ENCODE results near the gene MIGA2.

The MIGA2 gene

GRCh38 chr9:129023036-129023907, 13.2 kb upstream of the MIGA2 start:
- TF ChIP-seq, protein P1, sequence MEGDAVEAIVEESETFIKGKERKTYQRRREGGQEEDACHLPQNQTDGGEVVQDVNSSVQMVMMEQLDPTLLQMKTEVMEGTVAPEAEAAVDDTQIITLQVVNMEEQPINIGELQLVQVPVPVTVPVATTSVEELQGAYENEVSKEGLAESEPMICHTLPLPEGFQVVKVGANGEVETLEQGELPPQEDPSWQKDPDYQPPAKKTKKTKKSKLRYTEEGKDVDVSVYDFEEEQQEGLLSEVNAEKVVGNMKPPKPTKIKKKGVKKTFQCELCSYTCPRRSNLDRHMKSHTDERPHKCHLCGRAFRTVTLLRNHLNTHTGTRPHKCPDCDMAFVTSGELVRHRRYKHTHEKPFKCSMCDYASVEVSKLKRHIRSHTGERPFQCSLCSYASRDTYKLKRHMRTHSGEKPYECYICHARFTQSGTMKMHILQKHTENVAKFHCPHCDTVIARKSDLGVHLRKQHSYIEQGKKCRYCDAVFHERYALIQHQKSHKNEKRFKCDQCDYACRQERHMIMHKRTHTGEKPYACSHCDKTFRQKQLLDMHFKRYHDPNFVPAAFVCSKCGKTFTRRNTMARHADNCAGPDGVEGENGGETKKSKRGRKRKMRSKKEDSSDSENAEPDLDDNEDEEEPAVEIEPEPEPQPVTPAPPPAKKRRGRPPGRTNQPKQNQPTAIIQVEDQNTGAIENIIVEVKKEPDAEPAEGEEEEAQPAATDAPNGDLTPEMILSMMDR (IDR thresholded peaks at IDR 0.05; ENCODE audit: unreplicated experiment in 3 of 3): no peak
- H3K27me3 Mint-ChIP-seq (ENCODE audit: low read depth): peaks cover 4% of the 10 kb centered on the region
- H3K27ac Mint-ChIP-seq: peak overlapping the region; percentile 27 to 89 (median 80)
- H3K9me3 Mint-ChIP-seq: no peaks in the 10 kb centered on the region
- peaks cover 47% of the 10 kb centered on the region for H3K4me1 Mint-ChIP-seq
- peak overlapping the region in 1 of 3 experiments; percentile 14 for H3K4me3 Mint-ChIP-seq
- peaks cover 8% of the 10 kb centered on the region for H3K36me3 Mint-ChIP-seq (ENCODE audit: low read depth)

- Mint-ChIP-seq H3K4me1 (peaks cover 47% of the 10 kb centered on the region), H3K27ac (peak overlapping the region; percentile 27 to 89 (median 80)), H3K27me3 (ENCODE audit: low read depth) (peaks cover 4% of the 10 kb centered on the region), H3K4me3 (peak overlapping the region in 2 of 3 experiments; percentile 4 to 14), H3K36me3 (ENCODE audit: low read depth) (peaks cover 6% of the 10 kb centered on the region), H3K9me3 (no peaks in the 10 kb centered on the region)
- TF ChIP-seq, protein P1 (IDR thresholded peaks at IDR 0.05; ENCODE audit: unreplicated experiment in 3 of 3): no peak
These were observed 12.6 kb upstream of the MIGA2 start for GRCh38 chr9:129023908-129024233.

DNA sequence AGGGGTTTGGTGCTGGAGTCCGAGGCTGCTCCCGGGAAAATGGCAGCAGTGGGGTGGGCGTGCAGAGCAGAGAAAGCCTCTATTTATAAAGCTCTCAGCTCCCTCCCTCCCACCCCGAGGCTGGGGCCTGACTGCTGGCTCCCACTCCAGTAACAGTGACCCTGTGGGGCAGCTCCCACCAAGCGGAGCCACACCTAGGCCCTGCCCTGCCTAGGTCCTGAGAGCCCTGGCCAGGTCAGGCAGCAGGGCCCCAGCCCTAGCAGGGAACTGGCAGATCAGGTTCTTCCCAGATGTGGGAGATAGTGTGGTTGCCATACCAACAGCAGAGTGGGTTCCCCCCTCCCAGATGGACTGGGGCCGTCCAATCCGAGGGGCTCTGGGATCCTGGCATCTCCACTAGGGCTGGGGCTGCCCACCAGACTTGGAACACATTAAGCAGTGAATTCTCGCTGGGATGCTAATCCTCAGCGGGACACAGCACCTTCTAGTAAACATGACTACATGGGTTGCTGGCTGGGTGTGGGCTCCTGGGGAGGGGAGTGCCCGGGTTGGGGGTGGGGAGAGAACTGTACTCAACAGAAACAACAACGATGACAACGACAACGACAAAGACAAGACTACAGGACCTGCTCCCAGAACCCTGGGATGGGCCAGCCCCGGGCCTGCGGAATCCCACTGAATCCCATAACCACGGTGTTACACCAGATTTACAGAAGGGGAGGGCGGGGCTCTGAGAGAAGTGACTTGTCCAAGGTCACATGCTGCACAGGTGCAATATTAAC, 9.8 kb upstream of the MIGA2 start:
- Mint-ChIP-seq H3K27me3 (ENCODE audit: low read depth) (peaks cover 4% of the 10 kb centered on the region), H3K4me1 (peaks cover 50% of the 10 kb centered on the region), H3K27ac (peak overlapping the region; percentile 53 to 90 (median 60)), H3K4me3 (peak overlapping the region; percentile 83 to 90 (median 89)), H3K36me3 (ENCODE audit: low read depth) (peaks cover 4% of the 10 kb centered on the region), H3K9me3 (no peaks in the 10 kb centered on the region)
- TF ChIP-seq, protein P1 (IDR thresholded peaks at IDR 0.05; ENCODE audit: unreplicated experiment in 3 of 3): no peak

DNA sequence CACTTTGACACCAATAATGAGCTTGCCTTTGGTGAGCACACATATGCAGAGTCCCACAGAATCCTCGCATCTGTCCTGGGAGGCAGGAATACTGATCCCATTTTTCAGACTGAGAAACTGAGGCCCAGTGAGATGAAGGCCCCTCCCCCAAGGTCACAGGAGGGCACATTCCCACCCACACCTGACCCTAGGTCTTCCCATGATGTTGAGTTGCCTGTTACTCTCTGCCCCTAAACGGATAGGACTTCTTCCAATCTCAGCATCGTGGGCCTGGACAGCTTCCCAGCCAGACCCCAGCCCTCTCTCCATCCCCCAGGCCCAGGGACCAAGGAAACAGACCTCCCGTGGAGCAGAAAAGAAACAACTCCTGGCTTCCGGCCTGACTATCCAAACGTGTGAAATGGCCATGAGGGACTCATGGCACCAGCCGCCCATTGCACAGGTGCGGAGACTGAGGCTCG, 9.2 kb upstream of the MIGA2 start:
- Mint-ChIP-seq H3K27me3 (ENCODE audit: low read depth) (peaks cover 4% of the 10 kb centered on the region), H3K36me3 (ENCODE audit: low read depth) (no peaks in the 10 kb centered on the region), H3K4me1 (peaks cover 45% of the 10 kb centered on the region), H3K4me3 (peak overlapping the region; percentile 83 to 90 (median 89)), H3K27ac (peak overlapping the region; percentile 51 to 90 (median 72)), H3K9me3 (no peaks in the 10 kb centered on the region)
- TF ChIP-seq, protein P1 (IDR thresholded peaks at IDR 0.05; ENCODE audit: unreplicated experiment in 3 of 3): no peak

DNA sequence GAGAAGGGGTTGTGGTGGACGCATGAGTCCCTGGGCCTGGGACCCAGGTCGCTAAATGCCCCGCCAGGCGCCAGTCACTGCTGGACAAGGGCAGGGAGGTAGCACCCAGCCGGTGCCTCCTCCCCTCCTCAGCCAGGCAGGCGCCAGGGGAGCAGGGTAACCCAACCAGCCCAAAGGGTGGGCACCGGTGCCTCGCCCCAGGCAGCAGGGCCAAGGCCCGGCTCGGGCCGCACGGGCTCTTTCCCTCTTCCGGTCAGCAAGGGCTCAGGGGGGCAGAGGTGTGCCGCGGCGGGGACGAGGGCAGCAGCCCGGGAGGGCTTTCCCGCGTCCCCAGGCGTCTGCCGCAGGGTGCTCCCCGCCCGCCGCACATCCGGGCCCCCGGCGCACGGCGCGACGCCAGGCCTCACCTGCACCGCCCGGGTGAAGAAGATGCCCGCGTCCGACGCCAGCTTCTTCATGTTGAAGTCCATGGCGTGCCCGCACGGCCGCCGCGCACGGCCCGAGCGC, 8.7 kb upstream of the MIGA2 start:
- Mint-ChIP-seq H3K27me3 (ENCODE audit: low read depth) (peaks cover 4% of the 10 kb centered on the region), H3K27ac (peak overlapping the region; percentile 51 to 90 (median 72)), H3K4me3 (peak overlapping the region; percentile 83 to 90 (median 89)), H3K36me3 (ENCODE audit: low read depth) (no peaks in the 10 kb centered on the region), H3K4me1 (peaks cover 40% of the 10 kb centered on the region), H3K9me3 (no peaks in the 10 kb centered on the region)
- TF ChIP-seq, protein P1 (IDR thresholded peaks at IDR 0.05; ENCODE audit: unreplicated experiment in 3 of 3): no peak
